Keratinocyte (primary cell): ENCODE data around the gene GPX7. TPM values are rescaled to one million over a fixed set of nuclear protein-coding genes. Genes with fewer than 3 reads are reported as not detected.
A peak's percentile ranks its signal among the peaks of the same experiment; 100 is the strongest.

Source experiments
- DNase-seq: peaks from one replicate; pipeline ENCODE4 v3.0.0-alpha.2; 2011; ENCODE audit warnings: low read depth, missing footprints, low spot score
- FAIRE-seq: peaks from 2 replicates; lab custom pipeline; 2011; peaks lifted over from hg19 to GRCh38; lab: Jason Lieb, UNC
- H2AFZ ChIP-seq: 2 replicates; pipeline ENCODE4 v1.6.0; 2012; ENCODE audit warnings: low read length, control low read depth, inconsistent platforms; ENCODE audit not compliant: control insufficient read depth
- H3K27ac ChIP-seq: 2 replicates; pipeline ENCODE4 v1.5.1; 2011; ENCODE audit warnings: low read length; ENCODE audit not compliant: control insufficient read depth, insufficient read depth
- H3K27me3 ChIP-seq: 3 replicates; pipeline ENCODE4 v1.6.0; 2011; ENCODE audit warnings: low read length; ENCODE audit not compliant: control insufficient read depth, insufficient read depth; ENCODE audit errors: extremely low read depth
- H3K36me3 ChIP-seq, 2 experiments: 2 replicates in 1 of 2; 3 replicates in 1 of 2; pipeline ENCODE4 v1.5.1; 2011; ENCODE audit warnings: low read length in 2 of 2, mild to moderate bottlenecking in 1 of 2; ENCODE audit not compliant: control insufficient read depth in 2 of 2, insufficient read depth in 2 of 2; ENCODE audit errors: extremely low read depth in 1 of 2
- H3K4me1 ChIP-seq: 3 replicates; pipeline ENCODE4 v1.5.1; 2011; ENCODE audit warnings: low read length; ENCODE audit not compliant: control insufficient read depth, insufficient read depth; ENCODE audit errors: extremely low read depth
- H3K4me2 ChIP-seq: 3 replicates; pipeline ENCODE4 v1.6.0; 2011; ENCODE audit warnings: low read depth, low read length; ENCODE audit not compliant: control insufficient read depth, insufficient read depth; ENCODE audit errors: extremely low read depth
- H3K4me3 ChIP-seq, 3 experiments: fragments of 200-600 bp in 1 of 3; sonication (generic) in 1 of 3; 2 replicates in 2 of 3; 3 replicates in 1 of 3; pipeline ENCODE4 v1.5.1; 2011 to 2016; ENCODE audit warnings: low read length in 3 of 3, mild to moderate bottlenecking in 3 of 3, control low read depth in 2 of 3, inconsistent platforms in 1 of 3, low read depth in 1 of 3, mixed read lengths in 1 of 3, mixed run types in 1 of 3, moderate library complexity in 1 of 3; ENCODE audit not compliant: control insufficient read depth in 2 of 3, insufficient read depth in 2 of 3; ENCODE audit errors: extremely low read depth in 1 of 3
- H3K79me2 ChIP-seq: 2 replicates; pipeline ENCODE4 v1.6.0; 2012; ENCODE audit warnings: low read length; ENCODE audit not compliant: control insufficient read depth, insufficient read depth
- H3K9ac ChIP-seq: 3 replicates; pipeline ENCODE4 v1.6.0; 2011; ENCODE audit warnings: low read length; ENCODE audit not compliant: control insufficient read depth, insufficient read depth; ENCODE audit errors: extremely low read depth
- H3K9me1 ChIP-seq: 3 replicates; pipeline ENCODE4 v1.6.0; 2011; ENCODE audit warnings: low read length; ENCODE audit not compliant: control insufficient read depth, insufficient read depth; ENCODE audit errors: extremely low read depth
- H3K9me3 ChIP-seq: 2 replicates; pipeline ENCODE4 v1.5.1; 2012; ENCODE audit warnings: low read depth, low read length; ENCODE audit not compliant: control insufficient read depth
- H4K20me1 ChIP-seq: 3 replicates; pipeline ENCODE4 v1.6.0; 2011; ENCODE audit warnings: low read length; ENCODE audit not compliant: control insufficient read depth, insufficient read depth; ENCODE audit errors: extremely low read depth
- CTCF ChIP-seq, 3 experiments: IDR thresholded peaks in 1 of 3; conservative IDR thresholded peaks in 1 of 3; optimal IDR thresholded peaks in 1 of 3; 2 replicates in 2 of 3; 3 replicates in 1 of 3; pipeline versions ENCODE3 to v1.5.1; 2011; ENCODE audit warnings: low read length in 3 of 3, mild to moderate bottlenecking in 3 of 3, moderate library complexity in 2 of 3, control low read depth in 1 of 3, inconsistent platforms in 1 of 3; ENCODE audit not compliant: insufficient read depth in 2 of 3; ENCODE audit errors: extremely low read depth in 1 of 3
- EZH2 ChIP-seq: IDR thresholded peaks from one replicate; pipeline ENCODE4 v1.6.1; 2012; ENCODE audit warnings: inconsistent platforms, mild to moderate bottlenecking, low read length, moderate library complexity
- dilution Hi-C: fragments of 300-500 bp; cut with MboI; formaldehyde crosslinking; loops from one replicate; pipeline ENCODE4 v1.7.0; 2020; ENCODE audit warnings: low sequenced_read_pairs; ENCODE audit not compliant: extremely low pct_ligation_motif_present
- polyA plus RNA-seq, 5 experiments: library from polyadenylated mRNA; depleted of rRNA in 3 of 5; stranded (reverse) in 3 of 5; stranded (forward) in 1 of 5; unstranded in 1 of 5; fragments of >200 nt; gene quantifications; 1 replicate in 1 of 5; 2 replicates in 3 of 5; 3 replicates in 1 of 5; pipeline versions ENCODE4 v1.2.1 to v1.2.3, GENCODE V29; 2011 to 2012; ENCODE audit warnings: missing spikeins in 2 of 5, low read depth in 1 of 5, low replicate concordance in 1 of 5

The GPX7 gene
- polyA plus RNA-seq, 1 donor (not counting 4 experiments of a cell fraction or from before 2014, with no cell fraction given), result 0.49 TPM

GRCh38 chr1:52628614-52629324, 26.6 kb downstream of the GPX7 start:
- no peaks in the 10 kb centered on the region for H3K9me1 ChIP-seq
- H3K9ac ChIP-seq, result no peak overlapping the region
- no peak for DNase-seq
- dilution Hi-C loops, result no loop called here
- H3K9me3 ChIP-seq, result no peaks in the 10 kb centered on the region
- no peak for FAIRE-seq
- H3K4me2 ChIP-seq, result no peak overlapping the region
- H4K20me1 ChIP-seq, result no peaks in the 10 kb centered on the region
- TF ChIP-seq EZH2, result peak; percentile 30
- no peak for TF ChIP-seq CTCF (optimal IDR thresholded peaks at IDR 0.05 in 1 of 3, IDR thresholded peaks at IDR 0.05 in 1 of 3, conservative IDR thresholded peaks at IDR 0.05 in 1 of 3; ENCODE audit: extremely low read depth in 1 of 3, insufficient read depth in 2 of 3, low read length in 3 of 3)
- H3K36me3 ChIP-seq, result no peaks in the 10 kb centered on the region
- peaks cover 22% of the 10 kb centered on the region for H3K27me3 ChIP-seq
- no peak overlapping the region for H2AFZ ChIP-seq
- no peaks in the 10 kb centered on the region for H3K4me1 ChIP-seq
- H3K79me2 ChIP-seq, result no peaks in the 10 kb centered on the region
- no peak overlapping the region for H3K27ac ChIP-seq
- H3K4me3 ChIP-seq, result no peak overlapping the region

GRCh38 chr1:52629325-52629643, 27.1 kb downstream of the GPX7 start:
- Histone ChIP-seq H3K4me1 (no peaks in the 10 kb centered on the region), H4K20me1 (no peaks in the 10 kb centered on the region), H3K4me3 (no peak overlapping the region), H3K27me3 (peaks cover 26% of the 10 kb centered on the region), H3K9ac (no peak overlapping the region), H3K4me2 (no peak overlapping the region), H3K9me1 (no peaks in the 10 kb centered on the region), H3K9me3 (no peaks in the 10 kb centered on the region), H3K79me2 (no peaks in the 10 kb centered on the region), H3K27ac (no peak overlapping the region), H3K36me3 (no peaks in the 10 kb centered on the region), H2AFZ (no peak overlapping the region)
- no peak for DNase-seq
- FAIRE-seq, result no peak
- TF ChIP-seq CTCF (optimal IDR thresholded peaks at IDR 0.05 in 1 of 3, IDR thresholded peaks at IDR 0.05 in 1 of 3, conservative IDR thresholded peaks at IDR 0.05 in 1 of 3; ENCODE audit: extremely low read depth in 1 of 3, insufficient read depth in 2 of 3, low read length in 3 of 3) (no peak), EZH2 (no peak)
- dilution Hi-C loops, result no loop called here
